ENCODE results near the gene CCNC.
"Not testable (repeated sequence)": the region's sequence is repeated elsewhere in the genome, so short reads cannot be mapped to it uniquely, and the experiment has no call there.

Gene CCNC

GRCh38 chr6:99602520-99603420, 34.3 kb upstream of the CCNC start:
- DNase-seq = no peak

GRCh38 chr6:99594696-99595095, 26.2 kb upstream of the CCNC start:
- not testable (repeated sequence) for DNase-seq

GRCh38 chr6:99592900-99593299, 24.4 kb upstream of the CCNC start:
- DNase-seq = no peak

- DNase-seq = no peak
These were observed 23.4 kb upstream of the CCNC start for GRCh38 chr6:99591673-99592364.

GRCh38 chr6:99590728-99591672, 22.5 kb upstream of the CCNC start:
- DNase-seq = no peak

GRCh38 chr6:99589907-99590493, 21.5 kb upstream of the CCNC start:
- DNase-seq = no peak

GRCh38 chr6:99589290-99589672, 20.8 kb upstream of the CCNC start:
- DNase-seq = no peak

- peak; percentile 36 for DNase-seq
These were observed 20.3 kb upstream of the CCNC start for GRCh38 chr6:99588618-99589289.

- DNase-seq = no peak
These were observed 19.3 kb upstream of the CCNC start for GRCh38 chr6:99587792-99588191.

GRCh38 chr6:99579781-99580180, 11.3 kb upstream of the CCNC start:
- DNase-seq = no peak

GRCh38 chr6:99575544-99576227, 7.2 kb upstream of the CCNC start:
- no peak for DNase-seq

- DNase-seq = no peak
These were observed 5.6 kb upstream of the CCNC start for GRCh38 chr6:99573980-99574617.

- no peak for DNase-seq
These were observed 5.3 kb downstream of the CCNC start for GRCh38 chr6:99563056-99563723.

- DNase-seq = no peak
These were observed 7.8 kb downstream of the CCNC start for GRCh38 chr6:99560668-99561067.

GRCh38 chr6:99559057-99559456, 9.4 kb downstream of the CCNC start:
- DNase-seq = no peak

- DNase-seq = no peak
These were observed 14.6 kb downstream of the CCNC start for GRCh38 chr6:99553888-99554287.

GRCh38 chr6:99550046-99550748, 18.3 kb downstream of the CCNC start:
- no peak for DNase-seq

GRCh38 chr6:99548706-99549105, 19.8 kb downstream of the CCNC start:
- no peak for DNase-seq

- no peak for DNase-seq
These were observed 20.9 kb downstream of the CCNC start for GRCh38 chr6:99547526-99547925.

GRCh38 chr6:99545442-99545841, 23.0 kb downstream of the CCNC start:
- no peak for DNase-seq
